ENCODE measurements around the gene FOXP1.

FOXP1 gene

GRCh38 chr3:71134521-71134920, 449.0 kb downstream of the FOXP1 start:
- no peak overlapping the region for H3K4me3 ChIP-seq (ENCODE audit: control insufficient read depth, low read depth, low read length)
- no peak for DNase-seq (ENCODE audit: low read depth)
- no peak for TF ChIP-seq CTCF (conservative IDR thresholded peaks at IDR 0.05; ENCODE audit: control insufficient read depth, insufficient read depth, low read depth, low read length)

- TF ChIP-seq CTCF (conservative IDR thresholded peaks at IDR 0.05; ENCODE audit: control insufficient read depth, insufficient read depth, low read depth, low read length): no peak
- H3K4me3 ChIP-seq (ENCODE audit: control insufficient read depth, low read depth, low read length): no peak overlapping the region
- DNase-seq (ENCODE audit: low read depth): no peak
Measured at GRCh38 chr3:71133865-71134264, 449.7 kb downstream of the FOXP1 start.

DNA sequence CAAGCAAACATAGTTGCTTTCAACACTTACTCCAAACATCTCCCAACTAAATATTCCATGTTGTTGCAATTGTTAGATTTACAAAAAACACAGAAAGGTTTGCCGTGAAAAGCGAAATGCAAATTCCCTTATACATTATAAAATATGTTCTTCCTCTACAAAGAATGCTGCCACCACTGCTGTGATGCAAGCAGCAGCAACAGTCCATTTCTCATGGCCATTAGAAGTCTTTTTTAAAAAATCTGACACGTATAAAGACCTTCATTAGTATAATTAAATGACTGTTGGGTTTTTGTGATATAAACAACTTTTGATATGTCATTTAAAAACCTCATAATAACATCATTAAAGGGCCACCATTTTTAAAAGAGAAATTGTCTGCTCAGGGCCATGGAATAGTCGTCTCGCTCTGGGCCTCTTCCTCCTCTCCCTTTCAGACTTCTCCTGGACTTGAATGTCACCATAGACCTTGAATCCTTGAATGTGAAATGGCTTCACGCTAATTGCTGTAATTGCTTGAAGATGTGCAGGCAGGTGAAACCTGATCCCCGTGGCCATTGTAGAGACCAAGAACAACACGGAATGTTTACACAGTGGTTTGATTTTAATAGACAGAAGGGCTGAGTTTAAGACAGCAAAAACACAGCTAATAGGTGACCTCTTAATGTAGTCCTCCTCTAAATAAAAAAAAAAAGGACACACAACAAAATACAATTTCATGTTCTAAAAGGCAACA, 450.4 kb downstream of the FOXP1 start:
- H3K4me3 ChIP-seq (ENCODE audit: control insufficient read depth, low read depth, low read length): no peak overlapping the region
- DNase-seq (ENCODE audit: low read depth): no peak
- no peak for TF ChIP-seq CTCF (conservative IDR thresholded peaks at IDR 0.05; ENCODE audit: control insufficient read depth, insufficient read depth, low read depth, low read length)

GRCh38 chr3:71131375-71132314, 451.9 kb downstream of the FOXP1 start:
- no peak for TF ChIP-seq CTCF (conservative IDR thresholded peaks at IDR 0.05; ENCODE audit: control insufficient read depth, insufficient read depth, low read depth, low read length)
- DNase-seq (ENCODE audit: low read depth): no peak
- H3K4me3 ChIP-seq (ENCODE audit: control insufficient read depth, low read depth, low read length): no peak overlapping the region

DNA sequence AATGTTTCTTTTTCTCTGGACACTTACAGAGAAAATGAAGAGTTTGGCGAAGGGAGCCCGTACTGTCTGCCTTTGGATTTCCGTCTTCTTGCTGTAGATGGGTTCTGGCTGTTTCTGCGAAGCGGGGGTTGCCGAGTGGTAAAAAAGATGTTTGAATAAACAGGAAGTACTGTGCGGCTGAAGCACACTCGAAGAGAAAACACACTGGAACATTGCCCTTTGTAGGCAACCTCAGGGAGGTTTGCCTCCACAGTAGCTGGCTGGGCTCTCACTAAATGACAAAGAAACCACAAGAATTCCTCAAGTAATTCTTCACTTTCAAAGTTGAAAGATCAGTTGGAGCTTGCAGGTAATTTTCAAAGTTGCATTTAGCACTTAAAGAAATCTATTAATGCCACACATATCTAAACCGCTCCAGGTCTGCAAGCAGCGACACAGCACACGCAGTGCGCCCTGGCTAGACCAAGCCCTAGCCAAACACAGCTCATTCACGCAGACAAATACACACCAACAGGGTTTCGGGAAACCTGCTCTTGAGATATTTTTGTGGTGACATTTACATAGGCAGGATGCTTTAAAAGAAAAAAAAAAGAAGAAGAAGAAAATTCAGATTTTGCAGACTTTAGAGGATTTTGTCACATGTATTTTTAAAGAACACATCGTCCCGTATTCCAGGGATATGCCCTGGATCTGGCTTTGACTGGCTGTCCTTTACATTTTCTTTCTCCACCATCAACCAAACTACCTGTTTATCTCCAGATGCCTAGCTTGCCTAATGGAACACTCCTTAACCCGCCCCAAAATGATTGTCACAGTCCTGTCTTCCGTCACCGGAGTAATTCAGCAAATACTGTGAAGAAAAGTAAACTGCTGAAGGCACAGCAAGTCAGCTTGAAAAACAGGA, 452.8 kb downstream of the FOXP1 start:
- peak overlapping the region; percentile 81 for H3K4me3 ChIP-seq (ENCODE audit: control insufficient read depth, low read depth, low read length)
- TF ChIP-seq CTCF (conservative IDR thresholded peaks at IDR 0.05; ENCODE audit: control insufficient read depth, insufficient read depth, low read depth, low read length): no peak
- peak; percentile 82 for DNase-seq (ENCODE audit: low read depth)
